ENCODE measurements around the gene MAP2K3.

GRCh38 chr17:21318439-21318838, 33.9 kb downstream of the MAP2K3 start:
- TF ChIP-seq CHD2 (IDR thresholded peaks at IDR 0.05; ENCODE audit: low read length), result no peak
- no peak for TF ChIP-seq CTCF (IDR thresholded peaks at IDR 0.05; ENCODE audit: control extremely low read depth in 1 of 3, insufficient read depth in 1 of 3, low read depth in 1 of 3, low read length in 3 of 3)
- TF ChIP-seq POLR2AphosphoS5 (IDR thresholded peaks at IDR 0.05; ENCODE audit: low read depth, low read length), result no peak
- TF ChIP-seq MAX (IDR thresholded peaks at IDR 0.05), result no peak
